Esophagus squamous epithelium (tissue), 4 donors: ENCODE data around the gene FIP1L1.

Experiments used
- POLR2A ChIP-seq, 4 donors: fragments of 450-650 bp; IDR thresholded peaks; one replicate each; pipeline ENCODE4 v1.6.1; 2017; ENCODE audit warnings: antibody characterized with exemption in 4 of 4, mild to moderate bottlenecking in 4 of 4, moderate library complexity in 3 of 4
- TF ChIP-seq, protein P1 (sequence below), 6 experiments: fragments of 450-650 bp in 4 of 6; fragments of 200-600 bp in 2 of 6; sonication (generic) in 2 of 6; IDR thresholded peaks; one replicate each; pipeline ENCODE4 v1.5.1; 2016 to 2019; ENCODE audit warnings: antibody characterized with exemption in 6 of 6, mild to moderate bottlenecking in 4 of 6, moderate library complexity in 4 of 6

GRCh38 chr4:53455766-53456165 lies 78.3 kb downstream of the FIP1L1 start:
- no peak for TF ChIP-seq POLR2A (IDR thresholded peaks at IDR 0.05)
- TF ChIP-seq, protein P1, sequence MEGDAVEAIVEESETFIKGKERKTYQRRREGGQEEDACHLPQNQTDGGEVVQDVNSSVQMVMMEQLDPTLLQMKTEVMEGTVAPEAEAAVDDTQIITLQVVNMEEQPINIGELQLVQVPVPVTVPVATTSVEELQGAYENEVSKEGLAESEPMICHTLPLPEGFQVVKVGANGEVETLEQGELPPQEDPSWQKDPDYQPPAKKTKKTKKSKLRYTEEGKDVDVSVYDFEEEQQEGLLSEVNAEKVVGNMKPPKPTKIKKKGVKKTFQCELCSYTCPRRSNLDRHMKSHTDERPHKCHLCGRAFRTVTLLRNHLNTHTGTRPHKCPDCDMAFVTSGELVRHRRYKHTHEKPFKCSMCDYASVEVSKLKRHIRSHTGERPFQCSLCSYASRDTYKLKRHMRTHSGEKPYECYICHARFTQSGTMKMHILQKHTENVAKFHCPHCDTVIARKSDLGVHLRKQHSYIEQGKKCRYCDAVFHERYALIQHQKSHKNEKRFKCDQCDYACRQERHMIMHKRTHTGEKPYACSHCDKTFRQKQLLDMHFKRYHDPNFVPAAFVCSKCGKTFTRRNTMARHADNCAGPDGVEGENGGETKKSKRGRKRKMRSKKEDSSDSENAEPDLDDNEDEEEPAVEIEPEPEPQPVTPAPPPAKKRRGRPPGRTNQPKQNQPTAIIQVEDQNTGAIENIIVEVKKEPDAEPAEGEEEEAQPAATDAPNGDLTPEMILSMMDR (IDR thresholded peaks at IDR 0.05), result no peak
